WTC11 (cell line): Measurements from ENCODE around the gene RPS21. TPM values are rescaled to one million over a fixed set of nuclear protein-coding genes. Genes with fewer than 3 reads are reported as not detected.

Source experiments
- AFF4 ChIP-seq: sonication (generic); formaldehyde crosslinking; IDR thresholded peaks from 2 replicates; pipeline ENCODE4 v1.8.1; 2023; ENCODE audit warnings: mild to moderate bottlenecking, missing genetic modification reagents, borderline replicate concordance
- ATF2 ChIP-seq: sonication (generic); formaldehyde crosslinking; IDR thresholded peaks from 2 replicates; pipeline ENCODE4 v1.8.1; 2022; ENCODE audit warnings: low read depth, missing genetic modification reagents, borderline replicate concordance
- CBFB ChIP-seq: sonication (generic); formaldehyde crosslinking; IDR thresholded peaks from 2 replicates; pipeline ENCODE4 v1.8.1; 2022; ENCODE audit warnings: mild to moderate bottlenecking, low read depth, missing genetic modification reagents
- CREM ChIP-seq: sonication (generic); formaldehyde crosslinking; IDR thresholded peaks from 2 replicates; pipeline ENCODE4 v1.8.1; 2022; ENCODE audit warnings: mild to moderate bottlenecking, missing genetic modification reagents, moderate library complexity
- EMX1 ChIP-seq: fragments of 250-450 bp; sonication (Bioruptor Pico); IDR thresholded peaks from 2 replicates; pipeline ENCODE4 v1.8.0; 2021; ENCODE audit warnings: mild to moderate bottlenecking
- ESRRA ChIP-seq: sonication (generic); formaldehyde crosslinking; IDR thresholded peaks from 2 replicates; pipeline ENCODE4 v1.8.1; 2022; ENCODE audit warnings: mild to moderate bottlenecking, missing genetic modification reagents, borderline replicate concordance
- FOXK1 ChIP-seq: sonication (generic); formaldehyde crosslinking; IDR thresholded peaks from 2 replicates; pipeline ENCODE4 v1.8.0; 2022; ENCODE audit warnings: mild to moderate bottlenecking, moderate library complexity, missing genetic modification reagents
- FOXP1 ChIP-seq: sonication (generic); formaldehyde crosslinking; IDR thresholded peaks from 2 replicates; pipeline ENCODE4 v1.8.0; 2022; ENCODE audit warnings: missing genetic modification reagents, mild to moderate bottlenecking, moderate library complexity, borderline replicate concordance
- GABPB1 ChIP-seq: sonication (generic); formaldehyde crosslinking; IDR thresholded peaks from 2 replicates; pipeline ENCODE4 v1.8.1; 2023; ENCODE audit warnings: mild to moderate bottlenecking, missing genetic modification reagents
- GRHL2 ChIP-seq: fragments of 250-450 bp; sonication (Bioruptor Pico); IDR thresholded peaks from 2 replicates; pipeline ENCODE4 v1.8.0; 2022; ENCODE audit warnings: mild to moderate bottlenecking, moderate library complexity; ENCODE audit not compliant: insufficient replicate concordance, severe bottlenecking
- IRF1 ChIP-seq: sonication (generic); formaldehyde crosslinking; IDR thresholded peaks from 2 replicates; pipeline ENCODE4 v1.8.0; 2023; ENCODE audit warnings: missing genetic modification reagents
- MAX ChIP-seq: sonication (generic); formaldehyde crosslinking; IDR thresholded peaks from 2 replicates; pipeline ENCODE4 v1.8.0; 2022; ENCODE audit warnings: mild to moderate bottlenecking, missing genetic modification reagents
- MYBL2 ChIP-seq: sonication (generic); formaldehyde crosslinking; IDR thresholded peaks from 2 replicates; pipeline ENCODE4 v1.8.1; 2023; ENCODE audit warnings: mild to moderate bottlenecking, moderate library complexity, missing genetic modification reagents
- NFYB ChIP-seq: sonication (generic); formaldehyde crosslinking; conservative IDR thresholded peaks from 2 replicates; pipeline ENCODE4 v1.8.0; 2022; ENCODE audit warnings: low read depth, missing genetic modification reagents
- NR2C2 ChIP-seq: sonication (generic); formaldehyde crosslinking; IDR thresholded peaks from 2 replicates; pipeline ENCODE4 v1.8.0; 2022; ENCODE audit warnings: mild to moderate bottlenecking, missing genetic modification reagents
- OVOL2 ChIP-seq: fragments of 250-450 bp; sonication (Bioruptor Pico); IDR thresholded peaks from 2 replicates; pipeline ENCODE4 v1.9.0; 2021; ENCODE audit warnings: mild to moderate bottlenecking, borderline replicate concordance
- PRDM15 ChIP-seq: sonication (generic); formaldehyde crosslinking; IDR thresholded peaks from 2 replicates; pipeline ENCODE4 v1.8.0; 2022; ENCODE audit warnings: missing genetic modification reagents
- RELA ChIP-seq: sonication (generic); formaldehyde crosslinking; IDR thresholded peaks from 2 replicates; pipeline ENCODE4 v1.8.1; 2022; ENCODE audit warnings: missing genetic modification reagents, mild to moderate bottlenecking, borderline replicate concordance
- RORB ChIP-seq: fragments of 250-450 bp; sonication (Bioruptor Pico); IDR thresholded peaks from 2 replicates; pipeline ENCODE4 v1.9.0; 2021; ENCODE audit warnings: mild to moderate bottlenecking
- SMAD3 ChIP-seq: sonication (generic); formaldehyde crosslinking; IDR thresholded peaks from 2 replicates; pipeline ENCODE4 v1.8.0; 2022; ENCODE audit warnings: missing genetic modification reagents, mild to moderate bottlenecking, borderline replicate concordance
- SOX15 ChIP-seq: fragments of 250-450 bp; sonication (Bioruptor Pico); IDR thresholded peaks from 2 replicates; pipeline ENCODE4 v1.9.0; 2021; ENCODE audit warnings: mild to moderate bottlenecking
- SP1 ChIP-seq: sonication (generic); formaldehyde crosslinking; conservative IDR thresholded peaks from 2 replicates; pipeline ENCODE4 v1.8.1; 2022; ENCODE audit warnings: missing genetic modification reagents
- ZBTB21 ChIP-seq: sonication (generic); formaldehyde crosslinking; IDR thresholded peaks from 2 replicates; pipeline ENCODE4 v1.8.1; 2023; ENCODE audit warnings: mild to moderate bottlenecking, missing genetic modification reagents, borderline replicate concordance
- ZNF138 ChIP-seq: sonication (generic); formaldehyde crosslinking; conservative IDR thresholded peaks from 2 replicates; pipeline ENCODE4 v1.8.1; 2022; ENCODE audit warnings: mild to moderate bottlenecking, moderate library complexity, missing genetic modification reagents
- ZNF263 ChIP-seq: sonication (generic); formaldehyde crosslinking; IDR thresholded peaks from 2 replicates; pipeline ENCODE4 v1.8.1; 2022; ENCODE audit warnings: low read depth, mild to moderate bottlenecking, moderate library complexity, missing genetic modification reagents
- ZNF423 ChIP-seq: fragments of 250-450 bp; sonication (Bioruptor Pico); IDR thresholded peaks from 2 replicates; pipeline ENCODE4 v2.1.2; 2022; ENCODE audit warnings: mild to moderate bottlenecking, moderate library complexity
- total RNA-seq: library from RNA; stranded (reverse); gene quantifications from 3 replicates; pipeline ENCODE4 v1.2.3, GENCODE V29; 2021
- TF ChIP-seq, protein P1 (sequence below): sonication (generic); formaldehyde crosslinking; IDR thresholded peaks from 2 replicates; pipeline ENCODE4 v1.8.1; 2023; ENCODE audit warnings: mild to moderate bottlenecking, missing genetic modification reagents
- TF ChIP-seq, protein P2 (sequence below): sonication (generic); formaldehyde crosslinking; conservative IDR thresholded peaks from 2 replicates; pipeline ENCODE4 v1.8.1; 2022; ENCODE audit warnings: mild to moderate bottlenecking, missing genetic modification reagents

The RPS21 gene
- total RNA-seq, 1 experiment from 2014 or later, result 2,016 TPM

- TF ChIP-seq SMAD3 (CRISPR knock-in tag) (peak; percentile 53; the same call in 1 of the 2 replicates), SP1 (peak; percentile 84), SOX15 (CRISPR knock-in tag) (no peak), ZNF263 (CRISPR knock-in tag) (no peak), ZNF423 (peak; percentile 89), EMX1 (CRISPR knock-in tag) (no peak), MAX (peak; percentile 88), CREM (CRISPR knock-in tag) (peak; percentile 87), RELA (peak; percentile 89; the same call in 1 of the 2 replicates), ESRRA (peak; percentile 83; the same call in 1 of the 2 replicates), IRF1 (peak; percentile 34; the same call in 1 of the 2 replicates), OVOL2 (CRISPR knock-in tag) (no peak), MYBL2 (CRISPR knock-in tag) (peak; percentile 27; the same call in 1 of the 2 replicates), GABPB1 (CRISPR knock-in tag) (peak; percentile 95), ZBTB21 (CRISPR knock-in tag) (peak; percentile 58; the same call in 1 of the 2 replicates), FOXP1 (CRISPR knock-in tag) (peak; percentile 87), ZNF138 (no peak), FOXK1 (CRISPR knock-in tag) (peak; percentile 82; the same call in 1 of the 2 replicates), GRHL2 (CRISPR knock-in tag) (no peak), NR2C2 (CRISPR knock-in tag) (peak; percentile 98), NFYB (CRISPR knock-in tag) (no peak; the same call in 1 of the 2 replicates), CBFB (CRISPR knock-in tag) (peak; percentile 83; the same call in 1 of the 2 replicates), AFF4 (CRISPR knock-in tag) (peak; percentile 72; the same call in 1 of the 2 replicates), RORB (no peak), PRDM15 (CRISPR knock-in tag) (0 out of 2 replicates have a peak, but pooled peaks have one; percentile 37), ATF2 (CRISPR knock-in tag) (no peak)
- TF ChIP-seq, protein P1, sequence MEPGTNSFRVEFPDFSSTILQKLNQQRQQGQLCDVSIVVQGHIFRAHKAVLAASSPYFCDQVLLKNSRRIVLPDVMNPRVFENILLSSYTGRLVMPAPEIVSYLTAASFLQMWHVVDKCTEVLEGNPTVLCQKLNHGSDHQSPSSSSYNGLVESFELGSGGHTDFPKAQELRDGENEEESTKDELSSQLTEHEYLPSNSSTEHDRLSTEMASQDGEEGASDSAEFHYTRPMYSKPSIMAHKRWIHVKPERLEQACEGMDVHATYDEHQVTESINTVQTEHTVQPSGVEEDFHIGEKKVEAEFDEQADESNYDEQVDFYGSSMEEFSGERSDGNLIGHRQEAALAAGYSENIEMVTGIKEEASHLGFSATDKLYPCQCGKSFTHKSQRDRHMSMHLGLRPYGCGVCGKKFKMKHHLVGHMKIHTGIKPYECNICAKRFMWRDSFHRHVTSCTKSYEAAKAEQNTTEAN (CRISPR knock-in tag), result peak; percentile 87
- TF ChIP-seq, protein P2, sequence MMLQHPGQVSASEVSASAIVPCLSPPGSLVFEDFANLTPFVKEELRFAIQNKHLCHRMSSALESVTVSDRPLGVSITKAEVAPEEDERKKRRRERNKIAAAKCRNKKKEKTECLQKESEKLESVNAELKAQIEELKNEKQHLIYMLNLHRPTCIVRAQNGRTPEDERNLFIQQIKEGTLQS (CRISPR knock-in tag), result no peak
These were observed at the start of gene RPS21 (continued) for GRCh38 chr20:62386383-62387218.
